ENCODE results near the gene FNDC1. TPM values are rescaled to one million over a fixed set of nuclear protein-coding genes. Genes with fewer than 3 reads are reported as not detected.

Gene FNDC1
- total RNA-seq, 3 donors from 2014 or later (not counting 1 experiment from before 2014, with no cell fraction given), result not detected

GRCh38 chr6:159212525-159213280 lies 43.5 kb downstream of the FNDC1 start:
- no peak for TF ChIP-seq CTCF (IDR thresholded peaks at IDR 0.05)
- H3K36me3 ChIP-seq (ENCODE audit: control insufficient read depth, insufficient read depth, low read length), result no peaks in the 10 kb centered on the region
- ATAC-seq (no peak), DNase-seq (no peak)
- H3K9me3 Mint-ChIP-seq, result no peaks in the 10 kb centered on the region
- H3K4me3 ChIP-seq (ENCODE audit: low read length), result no peak overlapping the region
- H3K27me3 Mint-ChIP-seq (ENCODE audit: low read depth in 2 of 2), result peaks cover 0 to 2% of the 10 kb centered on the region in 2 donors
- 82% methylated on average over 5 of the region's 5 CpGs for WGBS (ENCODE audit: insufficient coverage)
- intact Hi-C loops (cut with micrococcal nuclease), result no loop called here
- H3K9me3 ChIP-seq (ENCODE audit: control insufficient read depth, insufficient read depth, low read length), result no peaks in the 10 kb centered on the region
- no peaks in the 10 kb centered on the region for H3K27me3 ChIP-seq (ENCODE audit: control insufficient read depth, insufficient read depth, low read length)
- no peak overlapping the region for H3K27ac ChIP-seq (ENCODE audit: low read length)
- H3K4me1 ChIP-seq (ENCODE audit: control insufficient read depth, insufficient read depth, low read length), result no peaks in the 10 kb centered on the region
- no peak overlapping the region for H3K4me3 Mint-ChIP-seq
- H3K4me1 Mint-ChIP-seq, result peaks cover 0 to 5% of the 10 kb centered on the region in 2 donors
- no peak overlapping the region for H3K27ac Mint-ChIP-seq
- no peaks in the 10 kb centered on the region for H3K36me3 Mint-ChIP-seq

DNA sequence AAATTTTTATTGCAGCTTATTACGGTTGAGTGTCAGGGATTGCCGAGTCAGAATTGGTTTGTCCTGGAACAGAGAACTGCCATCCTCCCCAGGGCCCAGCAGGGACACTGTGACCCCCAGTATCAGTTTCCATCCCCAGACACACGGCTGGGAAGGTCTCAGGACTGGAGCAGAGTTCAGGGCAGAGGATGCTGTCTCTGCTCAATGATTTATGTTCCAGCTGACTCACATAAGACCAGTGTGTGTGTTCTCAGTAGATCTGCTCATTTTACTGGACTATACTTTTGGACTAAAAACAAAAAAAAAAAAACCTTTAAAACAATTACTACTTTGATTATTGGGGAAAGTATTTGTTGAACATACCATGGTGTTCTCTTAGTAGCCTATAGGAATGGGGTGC lies 44.2 kb downstream of the FNDC1 start:
- H3K36me3 ChIP-seq (ENCODE audit: control insufficient read depth, insufficient read depth, low read length), result no peaks in the 10 kb centered on the region
- Mint-ChIP-seq H3K4me3 (no peak overlapping the region), H3K36me3 (no peaks in the 10 kb centered on the region), H3K27me3 (ENCODE audit: low read depth in 2 of 2) (peaks cover 0 to 7% of the 10 kb centered on the region in 2 donors), H3K27ac (no peak overlapping the region), H3K9me3 (no peaks in the 10 kb centered on the region), H3K4me1 (peaks cover 0 to 5% of the 10 kb centered on the region in 2 donors)
- intact Hi-C loops (cut with micrococcal nuclease), result no loop called here
- H3K4me1 ChIP-seq (ENCODE audit: control insufficient read depth, insufficient read depth, low read length), result no peaks in the 10 kb centered on the region
- H3K4me3 ChIP-seq (ENCODE audit: low read length), result no peak overlapping the region
- H3K27me3 ChIP-seq (ENCODE audit: control insufficient read depth, insufficient read depth, low read length), result no peaks in the 10 kb centered on the region
- DNase-seq, result no peak
- no peak overlapping the region for H3K27ac ChIP-seq (ENCODE audit: low read length)
- no peak for ATAC-seq
- no peak for TF ChIP-seq CTCF (IDR thresholded peaks at IDR 0.05)
- no peaks in the 10 kb centered on the region for H3K9me3 ChIP-seq (ENCODE audit: control insufficient read depth, insufficient read depth, low read length)
- 68% methylated on average over 3 of the region's 3 CpGs for WGBS (ENCODE audit: insufficient coverage)

DNA sequence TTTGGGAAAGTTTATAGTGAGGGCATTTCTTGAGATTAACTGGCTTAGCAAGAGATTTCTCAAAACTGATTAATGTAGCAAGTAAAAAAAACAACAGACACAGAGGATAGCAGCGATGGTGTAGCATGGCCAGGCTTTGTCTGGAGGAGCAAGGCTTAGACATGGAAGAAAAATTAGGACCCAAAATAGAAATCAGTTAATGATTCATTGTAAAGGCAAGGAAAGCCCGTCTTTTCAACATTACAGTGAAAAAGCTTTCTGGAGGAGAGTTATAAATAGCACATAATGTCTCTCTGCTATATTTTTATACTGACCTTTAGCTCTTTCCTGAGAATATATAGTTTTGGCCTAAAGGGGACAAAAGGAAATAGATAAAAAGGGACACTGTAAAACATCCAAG lies 45.1 kb downstream of the FNDC1 start:
- intact Hi-C loops (cut with micrococcal nuclease), result no loop called here
- Histone ChIP-seq H3K4me1 (ENCODE audit: control insufficient read depth, insufficient read depth, low read length) (no peaks in the 10 kb centered on the region), H3K9me3 (ENCODE audit: control insufficient read depth, insufficient read depth, low read length) (no peaks in the 10 kb centered on the region), H3K36me3 (ENCODE audit: control insufficient read depth, insufficient read depth, low read length) (no peaks in the 10 kb centered on the region), H3K27me3 (ENCODE audit: control insufficient read depth, insufficient read depth, low read length) (no peaks in the 10 kb centered on the region), H3K27ac (ENCODE audit: low read length) (no peak overlapping the region), H3K4me3 (ENCODE audit: low read length) (no peak overlapping the region)
- Mint-ChIP-seq H3K4me1 (peaks cover 0 to 5% of the 10 kb centered on the region in 2 donors), H3K36me3 (no peaks in the 10 kb centered on the region), H3K27ac (no peak overlapping the region), H3K4me3 (no peak overlapping the region), H3K27me3 (ENCODE audit: low read depth in 2 of 2) (peaks cover 3 to 11% of the 10 kb centered on the region in 2 donors), H3K9me3 (no peaks in the 10 kb centered on the region)
- ATAC-seq (no peak), DNase-seq (no peak)
- WGBS (ENCODE audit: insufficient coverage), result 86% methylated on average over 1 of the region's 2 CpGs
- no peak for TF ChIP-seq CTCF (IDR thresholded peaks at IDR 0.05)

All from natural killer cell (primary cell).